ENCODE measurements around the gene OGDH. TPM values are rescaled to one million over a fixed set of nuclear protein-coding genes. Genes with fewer than 3 reads are reported as not detected.

Gene OGDH
- polyA plus RNA-seq, 1 donor from 2014 or later, result 26.6 TPM

DNA sequence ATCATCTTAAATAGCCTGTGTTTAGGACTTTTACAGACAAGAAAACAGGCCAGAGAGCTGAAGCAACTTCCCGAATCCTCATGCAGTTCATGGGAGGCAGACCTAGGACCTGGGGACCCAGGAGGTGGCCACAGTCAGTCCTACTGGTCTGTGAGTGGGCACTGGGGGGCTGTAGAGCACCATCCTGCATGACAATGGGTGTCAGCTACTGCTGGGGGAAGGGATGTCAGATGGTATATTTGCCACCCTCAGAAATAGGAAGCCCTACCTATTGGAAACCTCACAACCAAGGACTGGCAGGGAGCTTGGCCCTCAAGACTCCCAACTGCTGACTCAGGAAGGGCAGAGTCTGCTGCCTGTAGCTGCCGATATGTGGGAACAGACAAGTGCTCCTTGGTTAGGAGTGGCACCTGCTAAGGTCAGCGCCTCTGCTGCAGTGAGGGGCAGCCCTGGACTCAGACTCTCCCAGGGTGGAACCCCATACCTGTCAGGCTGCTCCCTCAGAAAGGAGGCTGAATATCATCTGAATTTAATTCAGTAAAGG, 29.7 kb downstream of the OGDH start:
- peaks cover 61 to 71% (median 62%) of the 10 kb centered on the region in 3 donors for H3K4me1 Mint-ChIP-seq
- H3K4me3 Mint-ChIP-seq, result peak overlapping the region in 1 of 4 donors; percentile 66
- peaks cover 1% of the 10 kb centered on the region for H3K27me3 Mint-ChIP-seq
- no peaks in the 10 kb centered on the region for H3K9me3 Mint-ChIP-seq
- no peaks in the 10 kb centered on the region for H3K36me3 Mint-ChIP-seq
- H3K27ac Mint-ChIP-seq, result peak overlapping the region; percentile 52 to 87 (median 78)

GRCh38 chr7:44636926-44637325, 30.5 kb downstream of the OGDH start:
- peak overlapping the region in 2 of 4 donors; percentile 18 for H3K4me3 Mint-ChIP-seq
- H3K27ac Mint-ChIP-seq, result peak overlapping the region; percentile 52 to 87 (median 75)
- H3K9me3 Mint-ChIP-seq, result no peaks in the 10 kb centered on the region
- H3K27me3 Mint-ChIP-seq, result peaks cover 1% of the 10 kb centered on the region
- H3K4me1 Mint-ChIP-seq, result peaks cover 52 to 64% (median 56%) of the 10 kb centered on the region in 3 donors
- no peaks in the 10 kb centered on the region for H3K36me3 Mint-ChIP-seq

- peak overlapping the region; percentile 62 to 85 (median 76) for H3K4me3 Mint-ChIP-seq
- peaks cover 1% of the 10 kb centered on the region for H3K27me3 Mint-ChIP-seq
- no peaks in the 10 kb centered on the region for H3K9me3 Mint-ChIP-seq
- H3K4me1 Mint-ChIP-seq, result peaks cover 51 to 60% (median 52%) of the 10 kb centered on the region in 3 donors
- no peaks in the 10 kb centered on the region for H3K36me3 Mint-ChIP-seq
- peak overlapping the region; percentile 91 to 98 (median 93) for H3K27ac Mint-ChIP-seq
Measured at GRCh38 chr7:44637788-44638594, 31.6 kb downstream of the OGDH start.

- H3K9me3 Mint-ChIP-seq, result no peaks in the 10 kb centered on the region
- H3K4me1 Mint-ChIP-seq, result peaks cover 42 to 56% (median 44%) of the 10 kb centered on the region in 3 donors
- no peaks in the 10 kb centered on the region for H3K36me3 Mint-ChIP-seq
- peaks cover 1% of the 10 kb centered on the region for H3K27me3 Mint-ChIP-seq
- H3K27ac Mint-ChIP-seq, result peak overlapping the region; percentile 91 to 98 (median 93)
- peak overlapping the region; percentile 72 to 85 (median 77) for H3K4me3 Mint-ChIP-seq
Measured at GRCh38 chr7:44638611-44639557, 32.5 kb downstream of the OGDH start.

- Mint-ChIP-seq H3K27me3 (peaks cover 1% of the 10 kb centered on the region), H3K4me1 (peaks cover 38 to 48% (median 39%) of the 10 kb centered on the region in 3 donors), H3K4me3 (peak overlapping the region in 3 of 4 donors; percentile 73 to 85 (median 81)), H3K36me3 (no peaks in the 10 kb centered on the region), H3K27ac (peak overlapping the region; percentile 91 to 98 (median 93)), H3K9me3 (no peaks in the 10 kb centered on the region)
Measured at GRCh38 chr7:44639671-44640321, 33.4 kb downstream of the OGDH start.

- Mint-ChIP-seq H3K4me1 (peaks cover 17 to 36% (median 22%) of the 10 kb centered on the region in 3 donors), H3K36me3 (no peaks in the 10 kb centered on the region), H3K27me3 (no peaks in the 10 kb centered on the region), H3K27ac (peak overlapping the region in 1 of 3 donors; percentile 22), H3K9me3 (no peaks in the 10 kb centered on the region), H3K4me3 (no peak overlapping the region)
Measured at GRCh38 chr7:44643206-44643605, 36.8 kb downstream of the OGDH start.

DNA sequence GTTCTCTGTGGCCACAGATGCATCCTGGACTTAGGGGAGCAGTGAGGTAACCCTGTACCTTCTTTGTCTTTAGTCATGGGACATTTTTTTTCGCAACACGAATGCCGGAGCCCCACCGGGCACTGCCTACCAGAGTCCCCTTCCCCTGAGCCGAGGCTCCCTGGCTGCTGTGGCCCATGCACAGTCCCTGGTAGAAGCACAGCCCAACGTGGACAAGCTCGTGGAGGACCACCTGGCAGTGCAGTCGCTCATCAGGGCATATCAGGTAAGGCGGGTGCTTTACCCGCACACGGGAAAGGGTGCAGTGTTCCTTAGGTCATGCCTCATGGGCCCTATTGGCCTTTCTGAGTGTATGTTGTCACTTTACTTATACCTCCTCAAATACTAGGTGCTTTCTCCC, 38.8 kb downstream of the OGDH start:
- H3K36me3 Mint-ChIP-seq, result peaks cover 4% of the 10 kb centered on the region
- no peaks in the 10 kb centered on the region for H3K9me3 Mint-ChIP-seq
- peaks cover 4 to 16% (median 4%) of the 10 kb centered on the region in 3 donors for H3K4me1 Mint-ChIP-seq
- no peak overlapping the region for H3K4me3 Mint-ChIP-seq
- no peak overlapping the region for H3K27ac Mint-ChIP-seq
- H3K27me3 Mint-ChIP-seq, result no peaks in the 10 kb centered on the region

- H3K9me3 Mint-ChIP-seq, result no peaks in the 10 kb centered on the region
- H3K4me3 Mint-ChIP-seq, result no peak overlapping the region
- peak overlapping the region in 1 of 3 donors; percentile 26 for H3K27ac Mint-ChIP-seq
Measured at GRCh38 chr7:44645696-44646095, 39.3 kb downstream of the OGDH start.

GRCh38 chr7:44646176-44646920, 39.9 kb downstream of the OGDH start:
- Mint-ChIP-seq H3K27me3 (no peaks in the 10 kb centered on the region), H3K9me3 (no peaks in the 10 kb centered on the region), H3K4me1 (peaks cover 0 to 12% (median 2%) of the 10 kb centered on the region in 3 donors), H3K4me3 (no peak overlapping the region), H3K36me3 (peaks cover 6% of the 10 kb centered on the region), H3K27ac (peak overlapping the region in 1 of 3 donors; percentile 26)

More at GRCh38 chr7:44645696-44646095, 39.3 kb downstream of the OGDH start:
- Mint-ChIP-seq H3K4me1 (peaks cover under 1 to 12% (median 2%) of the 10 kb centered on the region in 3 donors), H3K36me3 (peaks cover 4% of the 10 kb centered on the region), H3K27me3 (no peaks in the 10 kb centered on the region)

DNA sequence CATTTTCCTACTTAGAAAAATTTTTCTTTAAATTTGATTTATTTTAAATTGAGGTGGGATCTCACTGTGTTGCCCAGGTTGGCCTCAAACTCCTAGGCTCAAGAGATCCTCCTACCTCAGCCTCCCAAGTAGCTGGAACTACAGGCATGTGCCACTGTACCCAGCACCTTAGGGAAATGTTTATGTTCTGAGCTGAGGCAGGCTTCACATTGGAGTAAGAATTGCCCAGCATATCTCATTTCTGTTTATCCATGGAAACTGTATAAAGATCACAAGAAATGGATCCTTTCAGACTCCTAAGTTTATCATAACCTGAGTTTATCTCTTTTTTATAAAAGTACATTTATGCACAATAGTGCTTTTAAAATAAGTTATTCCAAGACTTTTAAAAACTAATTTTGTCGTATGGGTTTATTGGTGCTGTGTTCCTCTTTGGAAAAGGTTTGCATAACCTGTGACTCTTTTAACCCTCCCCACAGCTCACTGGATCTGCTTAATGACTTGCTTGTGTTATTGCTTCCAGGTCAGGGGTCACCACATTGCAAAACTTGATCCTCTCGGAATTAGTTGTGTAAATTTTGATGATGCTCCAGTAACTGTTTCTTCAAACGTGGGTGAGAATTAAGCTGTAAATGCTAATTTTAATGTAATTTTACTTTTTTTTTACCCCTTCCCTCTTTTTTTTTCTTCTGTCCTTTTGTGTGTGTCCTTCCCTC, 40.7 kb downstream of the OGDH start:
- H3K4me3 Mint-ChIP-seq, result peak overlapping the region in 1 of 4 donors; percentile 39
- no peaks in the 10 kb centered on the region for H3K27me3 Mint-ChIP-seq
- H3K27ac Mint-ChIP-seq, result no peak overlapping the region

GRCh38 chr7:44647981-44648714, 41.7 kb downstream of the OGDH start:
- Mint-ChIP-seq H3K36me3 (peaks cover 6% of the 10 kb centered on the region), H3K27me3 (no peaks in the 10 kb centered on the region), H3K9me3 (no peaks in the 10 kb centered on the region), H3K4me3 (no peak overlapping the region), H3K27ac (peak overlapping the region in 1 of 3 donors; percentile 57), H3K4me1 (peaks cover 0 to 12% (median 2%) of the 10 kb centered on the region in 3 donors)

More for the DNA sequence above, 40.7 kb downstream of the OGDH start:
- Mint-ChIP-seq H3K36me3 (peaks cover 6% of the 10 kb centered on the region), H3K4me1 (peaks cover 0 to 12% (median 2%) of the 10 kb centered on the region in 3 donors), H3K9me3 (no peaks in the 10 kb centered on the region)

- Mint-ChIP-seq H3K4me3 (no peak overlapping the region), H3K27ac (peak overlapping the region in 1 of 3 donors; percentile 10), H3K36me3 (peaks cover 6% of the 10 kb centered on the region), H3K27me3 (no peaks in the 10 kb centered on the region), H3K4me1 (peaks cover 0 to 8% (median 4%) of the 10 kb centered on the region in 3 donors), H3K9me3 (no peaks in the 10 kb centered on the region)
Measured at GRCh38 chr7:44650242-44650641, 43.8 kb downstream of the OGDH start.
